GM13976 (cell line): Measurements from ENCODE around the gene EFCAB14.
"Not testable (repeated sequence)": the region's sequence is repeated elsewhere in the genome, so short reads cannot be mapped to it uniquely, and the experiment has no call there.

ENCODE experiments used
- DNase-seq: peaks from one replicate; pipeline ENCODE4 v3.0.0; 2012; ENCODE audit warnings: low spot score
- CTCF ChIP-seq: IDR thresholded peaks from 2 replicates; pipeline ENCODE4 v1.5.1; 2012; ENCODE audit warnings: borderline replicate concordance, mild to moderate bottlenecking; ENCODE audit not compliant: insufficient read depth; ENCODE audit errors: extremely low read depth, missing control alignments, control extremely low read depth
- in situ Hi-C: fragments of 300-500 bp; cut with MboI; formaldehyde crosslinking; loops from one replicate; pipeline ENCODE4 v1.12.0; 2022; ENCODE audit warnings: low sequenced_read_pairs, mixed read lengths, inconsistent platforms; ENCODE audit not compliant: unreplicated experiment

EFCAB14 gene

GRCh38 chr1:46757956-46758528, 39.1 kb upstream of the EFCAB14 start:
- no peak for TF ChIP-seq CTCF
- no peak for DNase-seq
- in situ Hi-C loops = no loop called here

- no peak for DNase-seq
- TF ChIP-seq CTCF = no peak
- in situ Hi-C loops = no loop called here
Measured at GRCh38 chr1:46757247-46757955, 38.5 kb upstream of the EFCAB14 start.

DNA sequence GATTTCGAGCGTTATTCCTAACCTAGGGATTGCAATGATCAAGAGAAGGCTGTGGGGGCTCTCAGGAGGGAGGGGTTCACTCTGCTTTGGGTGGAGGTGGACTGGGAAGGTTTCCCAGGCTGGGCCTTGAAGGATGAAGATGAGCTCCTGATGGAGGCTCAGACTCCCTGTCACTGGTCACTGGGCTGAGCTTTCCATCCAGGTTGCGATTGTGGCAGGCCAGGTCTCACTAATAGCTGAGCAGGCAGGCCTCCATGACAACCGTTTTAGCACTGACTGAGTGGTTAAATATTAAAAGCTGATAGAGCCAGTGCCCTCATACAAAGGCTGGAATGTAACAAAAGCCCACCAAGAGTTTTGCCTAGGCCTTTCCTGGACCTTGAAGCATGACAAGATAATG, 36.2 kb upstream of the EFCAB14 start:
- no peak for TF ChIP-seq CTCF
- in situ Hi-C loops = no loop called here
- no peak for DNase-seq

DNA sequence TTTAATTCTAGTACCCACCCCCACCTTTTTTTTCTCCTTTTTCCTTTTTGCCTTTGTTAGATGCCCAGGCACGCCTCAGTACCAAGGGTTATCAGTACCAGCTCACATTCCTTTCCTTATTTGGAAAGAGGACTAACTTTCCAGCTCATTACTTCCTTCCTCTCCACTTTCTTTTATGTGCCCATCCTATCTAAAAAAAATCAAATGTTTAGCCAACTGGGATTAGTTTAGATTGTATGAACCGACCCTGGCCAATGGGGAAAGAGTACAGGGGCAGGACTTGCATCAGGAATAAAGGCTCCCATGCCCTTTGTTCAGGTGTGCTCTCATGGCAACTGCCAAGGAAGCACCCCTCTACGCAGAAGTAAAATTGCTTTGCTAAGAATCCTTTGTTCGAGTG, 35.8 kb upstream of the EFCAB14 start:
- in situ Hi-C loops, DNase-seq: not testable (repeated sequence)

DNA sequence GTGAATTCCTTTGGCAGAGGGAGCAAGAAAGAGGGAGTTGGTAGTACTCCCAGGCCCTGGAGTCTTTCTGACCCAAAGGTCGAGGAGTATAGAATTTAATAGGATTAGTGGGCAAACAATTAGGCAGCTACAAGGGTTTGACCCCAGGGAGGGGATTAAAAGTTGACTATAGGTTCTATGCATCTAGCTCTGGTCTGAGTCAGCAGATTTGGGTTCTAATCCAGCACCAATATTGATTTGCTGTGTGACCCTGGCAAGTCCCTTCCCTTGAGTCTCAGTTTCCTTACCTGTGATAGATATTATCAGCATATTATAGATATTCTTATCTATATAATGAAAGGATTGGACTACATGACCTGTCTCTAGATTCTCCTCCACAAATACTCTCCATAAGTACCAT, 35.1 kb upstream of the EFCAB14 start:
- in situ Hi-C loops = no loop called here
- no peak for DNase-seq
- no peak for TF ChIP-seq CTCF

GRCh38 chr1:46749921-46750404, 31.0 kb upstream of the EFCAB14 start:
- in situ Hi-C loops = no loop called here
- no peak for TF ChIP-seq CTCF
- no peak for DNase-seq

- in situ Hi-C loops = no loop called here
- no peak for DNase-seq
- no peak for TF ChIP-seq CTCF
Measured at GRCh38 chr1:46749404-46749803, 30.5 kb upstream of the EFCAB14 start.
